DND-41 (cell line): Measurements from ENCODE around the gene MYO1B.

ENCODE experiments used
- CTCF ChIP-seq: IDR thresholded peaks from 2 replicates; pipeline ENCODE4 v1.5.1; 2012; ENCODE audit warnings: borderline replicate concordance, low read length, moderate library complexity, mild to moderate bottlenecking; ENCODE audit not compliant: poor library complexity, severe bottlenecking; ENCODE audit errors: extremely low read depth
- EZH2 ChIP-seq: IDR thresholded peaks from 3 replicates; pipeline ENCODE4 v1.6.1; 2012; ENCODE audit warnings: borderline replicate concordance, low read depth, mild to moderate bottlenecking, moderate library complexity, low read length, inconsistent platforms; ENCODE audit not compliant: severe bottlenecking

DNA sequence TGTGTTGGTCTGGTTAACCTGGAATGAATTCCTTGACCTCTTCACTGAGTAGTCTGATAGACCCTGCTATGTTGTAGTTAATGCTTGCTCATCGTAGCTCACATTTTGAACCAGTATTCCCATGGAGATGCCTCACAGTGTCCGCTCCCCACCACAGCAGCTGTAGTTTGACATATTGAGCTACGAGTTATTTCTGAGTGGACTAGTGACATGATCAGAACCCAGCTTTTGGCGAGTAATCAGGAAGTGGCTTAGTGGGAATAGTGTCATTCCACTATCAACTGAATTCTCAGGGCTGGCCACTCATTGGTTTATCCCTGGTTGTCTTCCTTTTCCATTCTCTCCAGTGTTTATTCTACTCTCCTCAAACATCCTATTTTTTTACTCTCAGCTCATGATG lies 102.7 kb downstream of the MYO1B start:
- TF ChIP-seq CTCF (no peak), EZH2 (no peak)
